Right lobe of liver (tissue), 6 donors: ENCODE data around the gene PPP1R3D. TPM values are rescaled to one million over a fixed set of nuclear protein-coding genes. Genes with fewer than 3 reads are reported as not detected.

Experiments used
- ATAC-seq, 4 donors: fragments of 200-7000 bp; cut with Tn5 transposase; one replicate each; pipeline ENCODE4 v1.9.1; 2020; ENCODE audit warnings: mild to moderate bottlenecking in 4 of 4, moderate library complexity in 4 of 4
- DNase-seq, 3 donors: peaks; one replicate each; pipeline ENCODE4 v3.0.0-alpha.2; 2020
- H3K27ac ChIP-seq, 3 donors: fragments of 200-600 bp; one replicate each; pipeline ENCODE4 v1.8.0; 2022
- H3K27me3 ChIP-seq, 2 donors: fragments of 200-600 bp; one replicate each; pipeline ENCODE4 v1.8.0; 2022
- H3K36me3 ChIP-seq, 4 donors: fragments of 200-600 bp; sonication (generic) in 1 of 4; one replicate each; pipeline versions ENCODE4 v1.5.1 to v1.8.0; 2017 to 2022; ENCODE audit warnings: control low read depth in 1 of 4
- H3K4me1 ChIP-seq, 4 donors: fragments of 200-600 bp; sonication (generic) in 1 of 4; one replicate each; pipeline versions ENCODE4 v1.5.1 to v1.8.0; 2017 to 2022; ENCODE audit warnings: control low read depth in 1 of 4
- H3K4me3 ChIP-seq, 3 donors: fragments of 200-600 bp; one replicate each; pipeline ENCODE4 v1.8.0; 2022
- H3K9me3 ChIP-seq, 4 donors: fragments of 200-600 bp; sonication (generic) in 1 of 4; one replicate each; pipeline versions ENCODE4 v1.5.1 to v1.8.0; 2017 to 2022; ENCODE audit warnings: control low read depth in 1 of 4
- POLR2A ChIP-seq: fragments of 450-650 bp; IDR thresholded peaks from one replicate; pipeline ENCODE4 v1.6.1; 2017; ENCODE audit warnings: antibody characterized with exemption, mild to moderate bottlenecking
- WGBS: methylation state at CpG from one replicate; pipeline ENCODE4 v1.1.6; 2018; ENCODE audit warnings: low coverage, low lambda C conversion rate; ENCODE audit not compliant: insufficient coverage; ENCODE audit errors: missing lambda C conversion rate; 5-methylcytosine and 5-hydroxymethylcytosine counted together
- intact Hi-C, 2 donors: fragments of 100-400 bp; cut with DNase I; formaldehyde crosslinking; loops; one replicate each; pipeline versions ENCODE4 v1.11.2 to v1.14.1; 2022
- total RNA-seq, 6 experiments: library from RNA; depleted of rRNA in 2 of 6; stranded (reverse); fragments of >200 nt in 2 of 6; fragmentation: NEBNext Ultra II Directional in 3 of 6; extraction: Animal tissue kit (Norgen Biotek cat#: 25700) in 3 of 6; gene quantifications; one replicate each; pipeline versions ENCODE4 v1.1.0 to v1.2.4, GENCODE V29; 2016 to 2023
- TF ChIP-seq, protein P1 (sequence below), 4 donors: fragments of 200-600 bp in 3 of 4; fragments of 450-650 bp in 1 of 4; IDR thresholded peaks; one replicate each; pipeline versions ENCODE4 v1.5.1 to v1.8.0; 2016 to 2022; ENCODE audit warnings: antibody characterized with exemption in 4 of 4, mild to moderate bottlenecking in 2 of 4
- donor health status: DM: no; HTN: yes; CAD: no.
- donor health status: DM: no; HTN: no; CAD: no.
- donor health status: DM: no; HTN: no; CAD: no.
- donor health status: DM: no; HTN: yes; CAD: no.
- donor health status: DM: no; HTN: yes; CAD: no.

PPP1R3D gene
- total RNA-seq, 6 experiments from 2014 or later, result 0.51 to 1.6 (median 1.0) TPM

DNA sequence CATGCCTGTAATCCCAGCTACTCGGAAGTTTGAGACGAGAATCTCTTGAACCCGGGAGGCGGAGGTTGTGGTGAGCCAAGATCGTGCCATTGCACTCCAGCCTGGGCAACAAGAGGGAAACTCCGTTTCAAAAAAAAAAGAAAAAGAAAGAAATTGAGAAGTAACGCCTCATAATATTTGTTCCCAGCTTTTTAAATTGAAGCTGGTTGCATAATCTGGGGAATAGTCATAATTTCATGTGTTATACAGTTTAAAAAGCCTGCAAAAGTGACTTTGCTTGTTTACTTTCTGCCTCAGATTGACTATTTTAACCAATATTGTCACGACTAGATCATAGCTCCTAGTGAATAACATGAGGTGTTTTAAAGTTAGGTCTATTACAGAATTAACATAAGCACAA lies 7.3 kb upstream of the PPP1R3D start:
- Histone ChIP-seq H3K4me1 (no peaks in the 10 kb centered on the region), H3K27me3 (peaks cover 0 to 4% of the 10 kb centered on the region in 2 donors), H3K4me3 (no peak overlapping the region), H3K27ac (no peak overlapping the region), H3K9me3 (no peaks in the 10 kb centered on the region), H3K36me3 (peaks cover 0 to 19% (median 5%) of the 10 kb centered on the region in 4 donors)
- intact Hi-C loops, result no loop called here
- 88% methylated on average over 7 of the region's 8 CpGs for WGBS
- DNase-seq, result no peak
- ATAC-seq, result no peak
- TF ChIP-seq, protein P1, sequence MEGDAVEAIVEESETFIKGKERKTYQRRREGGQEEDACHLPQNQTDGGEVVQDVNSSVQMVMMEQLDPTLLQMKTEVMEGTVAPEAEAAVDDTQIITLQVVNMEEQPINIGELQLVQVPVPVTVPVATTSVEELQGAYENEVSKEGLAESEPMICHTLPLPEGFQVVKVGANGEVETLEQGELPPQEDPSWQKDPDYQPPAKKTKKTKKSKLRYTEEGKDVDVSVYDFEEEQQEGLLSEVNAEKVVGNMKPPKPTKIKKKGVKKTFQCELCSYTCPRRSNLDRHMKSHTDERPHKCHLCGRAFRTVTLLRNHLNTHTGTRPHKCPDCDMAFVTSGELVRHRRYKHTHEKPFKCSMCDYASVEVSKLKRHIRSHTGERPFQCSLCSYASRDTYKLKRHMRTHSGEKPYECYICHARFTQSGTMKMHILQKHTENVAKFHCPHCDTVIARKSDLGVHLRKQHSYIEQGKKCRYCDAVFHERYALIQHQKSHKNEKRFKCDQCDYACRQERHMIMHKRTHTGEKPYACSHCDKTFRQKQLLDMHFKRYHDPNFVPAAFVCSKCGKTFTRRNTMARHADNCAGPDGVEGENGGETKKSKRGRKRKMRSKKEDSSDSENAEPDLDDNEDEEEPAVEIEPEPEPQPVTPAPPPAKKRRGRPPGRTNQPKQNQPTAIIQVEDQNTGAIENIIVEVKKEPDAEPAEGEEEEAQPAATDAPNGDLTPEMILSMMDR (IDR thresholded peaks at IDR 0.05), result no peak

DNA sequence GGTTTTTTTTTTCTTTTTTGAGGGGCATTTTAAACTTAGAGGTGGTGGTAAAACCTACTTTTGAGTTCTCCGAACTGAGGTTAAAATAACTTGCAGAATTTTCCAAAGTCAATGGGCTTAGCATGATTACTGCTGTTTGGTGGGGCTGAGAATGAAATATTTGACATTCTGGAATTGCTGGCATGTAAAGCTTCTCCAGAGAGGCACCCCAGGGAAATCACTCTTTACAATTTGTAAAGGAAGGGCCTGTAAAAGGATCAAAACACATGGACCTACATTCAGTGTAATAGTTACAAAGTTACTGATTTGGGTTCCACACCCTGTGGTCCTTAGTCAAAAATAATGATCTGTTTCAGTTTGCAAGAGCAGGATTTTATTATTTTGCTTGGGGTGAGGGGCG lies 5.6 kb upstream of the PPP1R3D start:
- Histone ChIP-seq H3K9me3 (no peaks in the 10 kb centered on the region), H3K27ac (no peak overlapping the region), H3K36me3 (peaks cover 0 to 19% (median 5%) of the 10 kb centered on the region in 4 donors), H3K4me1 (peaks cover 0 to 9% (median 0%) of the 10 kb centered on the region in 4 donors), H3K4me3 (no peak overlapping the region), H3K27me3 (no peaks in the 10 kb centered on the region)
- WGBS, result 92% methylated on average over 2 of the region's 2 CpGs
- intact Hi-C loops, result no loop called here
- TF ChIP-seq, protein P1 (IDR thresholded peaks at IDR 0.05), result no peak
- TF ChIP-seq POLR2A, result no peak
- ATAC-seq (no peak), DNase-seq (no peak)

DNA sequence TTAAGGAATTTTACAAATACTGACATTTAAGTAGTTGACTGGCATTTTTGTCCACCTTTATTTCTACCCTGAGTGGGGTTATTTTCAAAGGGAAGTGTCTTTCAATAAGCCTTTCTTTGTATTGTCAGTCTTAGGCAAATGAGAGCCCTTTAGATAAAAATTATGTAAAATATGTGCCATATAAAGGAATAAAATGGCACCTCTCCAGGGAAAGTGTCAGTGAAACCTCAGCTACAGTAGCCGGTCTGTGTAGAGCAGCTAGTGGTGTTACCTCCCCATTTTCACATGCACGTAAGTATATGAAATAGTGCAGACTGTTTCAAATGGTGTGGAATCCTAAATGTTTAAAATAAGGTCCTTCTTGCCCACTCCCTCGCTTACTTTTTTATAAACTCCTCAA lies 5.1 kb upstream of the PPP1R3D start:
- H3K27me3 ChIP-seq, result no peaks in the 10 kb centered on the region
- 77% methylated on average over 3 of the region's 3 CpGs for WGBS
- intact Hi-C loops, result no loop called here
- peaks cover 0 to 19% (median 3%) of the 10 kb centered on the region in 4 donors for H3K36me3 ChIP-seq
- DNase-seq, result no peak
- peaks cover 0 to 9% (median 0%) of the 10 kb centered on the region in 4 donors for H3K4me1 ChIP-seq
- no peak for ATAC-seq
- TF ChIP-seq, protein P1 (IDR thresholded peaks at IDR 0.05), result no peak
- TF ChIP-seq POLR2A, result no peak
- no peak overlapping the region for H3K4me3 ChIP-seq
- no peaks in the 10 kb centered on the region for H3K9me3 ChIP-seq
- H3K27ac ChIP-seq, result no peak overlapping the region

DNA sequence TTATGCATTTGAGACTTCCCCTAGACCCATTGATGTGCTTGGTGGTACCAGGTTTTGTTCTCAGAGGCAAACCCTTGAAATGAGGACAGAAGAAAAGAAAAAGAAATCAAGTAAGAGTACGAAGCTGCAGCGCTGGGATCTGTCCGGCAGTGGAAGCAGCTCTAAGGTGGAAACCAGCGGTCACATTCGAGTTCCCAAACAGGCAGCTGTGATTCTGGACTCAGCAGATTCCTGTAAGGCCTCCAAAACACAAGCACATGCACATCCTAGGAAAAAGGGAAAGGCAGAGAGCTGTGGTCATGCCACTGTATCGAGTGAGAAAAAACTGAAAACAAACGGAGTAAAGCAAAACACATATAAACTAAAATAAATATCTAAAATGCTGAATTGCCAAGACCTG lies 4.6 kb upstream of the PPP1R3D start:
- 95% methylated on average over 5 of the region's 7 CpGs for WGBS
- no peaks in the 10 kb centered on the region for H3K27me3 ChIP-seq
- peaks cover 0 to 9% (median 0%) of the 10 kb centered on the region in 4 donors for H3K4me1 ChIP-seq
- TF ChIP-seq, protein P1 (IDR thresholded peaks at IDR 0.05), result no peak
- no peak for TF ChIP-seq POLR2A
- H3K27ac ChIP-seq, result no peak overlapping the region
- peaks cover 0 to 19% (median 3%) of the 10 kb centered on the region in 4 donors for H3K36me3 ChIP-seq
- intact Hi-C loops, result no loop called here
- no peaks in the 10 kb centered on the region for H3K9me3 ChIP-seq
- no peak overlapping the region for H3K4me3 ChIP-seq
- ATAC-seq (no peak), DNase-seq (no peak)

DNA sequence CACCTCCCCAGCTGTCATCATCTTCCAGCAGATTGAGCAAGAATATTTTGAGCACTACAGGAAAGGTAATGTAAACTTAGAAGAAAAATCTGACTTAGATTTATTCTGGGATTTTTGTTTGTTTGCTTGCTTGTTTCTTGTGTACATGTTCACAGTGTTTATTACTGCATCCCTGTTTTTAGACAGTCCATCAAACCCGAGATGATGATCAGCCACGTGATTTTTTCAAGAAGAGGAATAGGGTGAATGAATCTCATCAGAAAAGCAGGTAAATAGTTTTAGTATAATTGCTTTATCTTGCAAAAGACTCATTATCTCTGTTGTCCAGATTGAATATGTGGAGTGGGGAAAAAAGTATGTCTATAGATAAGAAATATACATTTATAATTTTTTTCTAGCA lies 2.1 kb upstream of the PPP1R3D start:
- intact Hi-C loops, result no loop called here
- Histone ChIP-seq H3K27me3 (no peaks in the 10 kb centered on the region), H3K9me3 (no peaks in the 10 kb centered on the region), H3K4me1 (peaks cover 0 to 18% (median 0%) of the 10 kb centered on the region in 4 donors), H3K36me3 (peaks cover 0 to 19% (median 3%) of the 10 kb centered on the region in 4 donors), H3K4me3 (no peak overlapping the region), H3K27ac (no peak overlapping the region)
- ATAC-seq (no peak), DNase-seq (no peak)
- WGBS, result 75% methylated on average over 2 of the region's 2 CpGs
- no peak for TF ChIP-seq POLR2A
- TF ChIP-seq, protein P1 (IDR thresholded peaks at IDR 0.05), result no peak
